ENCODE measurements around the gene CDH9.

CDH9 gene, protein sequence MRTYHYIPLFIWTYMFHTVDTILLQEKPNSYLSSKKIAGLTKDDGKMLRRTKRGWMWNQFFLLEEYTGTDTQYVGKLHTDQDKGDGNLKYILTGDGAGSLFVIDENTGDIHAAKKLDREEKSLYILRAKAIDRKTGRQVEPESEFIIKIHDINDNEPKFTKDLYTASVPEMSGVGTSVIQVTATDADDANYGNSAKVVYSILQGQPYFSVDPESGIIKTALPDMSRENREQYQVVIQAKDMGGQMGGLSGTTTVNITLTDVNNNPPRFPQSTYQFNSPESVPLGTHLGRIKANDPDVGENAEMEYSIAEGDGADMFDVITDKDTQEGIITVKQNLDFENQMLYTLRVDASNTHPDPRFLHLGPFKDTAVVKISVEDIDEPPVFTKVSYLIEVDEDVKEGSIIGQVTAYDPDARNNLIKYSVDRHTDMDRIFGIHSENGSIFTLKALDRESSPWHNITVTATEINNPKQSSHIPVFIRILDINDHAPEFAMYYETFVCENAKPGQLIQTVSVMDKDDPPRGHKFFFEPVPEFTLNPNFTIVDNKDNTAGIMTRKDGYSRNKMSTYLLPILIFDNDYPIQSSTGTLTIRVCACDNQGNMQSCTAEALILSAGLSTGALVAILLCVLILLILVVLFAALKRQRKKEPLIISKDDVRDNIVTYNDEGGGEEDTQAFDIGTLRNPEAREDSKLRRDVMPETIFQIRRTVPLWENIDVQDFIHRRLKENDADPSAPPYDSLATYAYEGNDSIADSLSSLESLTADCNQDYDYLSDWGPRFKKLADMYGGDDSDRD

DNA sequence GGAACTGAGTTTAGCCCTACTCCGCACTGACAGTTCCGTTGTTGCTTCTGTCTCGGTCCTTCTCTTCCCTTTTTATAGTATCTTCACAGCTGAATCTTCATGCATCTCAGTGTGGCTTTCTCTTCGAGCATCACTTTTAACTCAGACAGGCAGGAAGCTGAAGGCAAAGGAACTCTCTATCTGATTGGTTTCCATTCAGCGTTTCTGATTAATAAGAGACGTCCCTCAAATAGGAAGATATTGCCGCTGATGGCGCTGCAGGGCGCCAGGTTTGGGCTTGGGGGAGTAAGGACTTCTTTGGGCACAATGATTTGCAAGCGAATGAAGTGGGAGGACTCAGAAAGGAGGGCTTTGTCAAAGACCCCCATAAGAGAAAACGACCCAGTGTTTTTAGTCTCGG lies at the start of gene CDH9:
CDH9 (minus strand) TSS at position 111 of the 400 bp plus-strand sequence. CDS start 50,253 bp downstream, outside the sequence.
- no peak for DNase-seq

DNA sequence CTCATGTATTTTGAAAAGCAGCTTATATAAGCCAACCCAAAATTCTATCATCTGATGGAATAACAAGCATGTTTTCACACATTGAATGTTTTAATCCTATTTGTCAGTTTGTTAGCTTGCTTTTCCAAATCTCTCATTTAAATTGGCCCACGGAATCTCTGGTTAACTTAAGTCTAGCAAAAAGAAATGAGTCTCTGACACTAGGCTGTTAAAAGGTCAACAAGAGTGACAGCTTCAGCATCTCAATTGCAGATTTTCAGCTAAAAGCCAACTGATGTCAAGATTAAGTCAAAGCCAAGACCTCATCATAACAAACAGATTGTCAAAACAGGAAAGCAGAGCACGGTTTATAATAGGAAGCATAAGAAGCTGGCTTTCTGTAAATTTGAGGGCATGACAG lies 49.4 kb upstream of the CDH9 start:
- no peak for DNase-seq

DNA sequence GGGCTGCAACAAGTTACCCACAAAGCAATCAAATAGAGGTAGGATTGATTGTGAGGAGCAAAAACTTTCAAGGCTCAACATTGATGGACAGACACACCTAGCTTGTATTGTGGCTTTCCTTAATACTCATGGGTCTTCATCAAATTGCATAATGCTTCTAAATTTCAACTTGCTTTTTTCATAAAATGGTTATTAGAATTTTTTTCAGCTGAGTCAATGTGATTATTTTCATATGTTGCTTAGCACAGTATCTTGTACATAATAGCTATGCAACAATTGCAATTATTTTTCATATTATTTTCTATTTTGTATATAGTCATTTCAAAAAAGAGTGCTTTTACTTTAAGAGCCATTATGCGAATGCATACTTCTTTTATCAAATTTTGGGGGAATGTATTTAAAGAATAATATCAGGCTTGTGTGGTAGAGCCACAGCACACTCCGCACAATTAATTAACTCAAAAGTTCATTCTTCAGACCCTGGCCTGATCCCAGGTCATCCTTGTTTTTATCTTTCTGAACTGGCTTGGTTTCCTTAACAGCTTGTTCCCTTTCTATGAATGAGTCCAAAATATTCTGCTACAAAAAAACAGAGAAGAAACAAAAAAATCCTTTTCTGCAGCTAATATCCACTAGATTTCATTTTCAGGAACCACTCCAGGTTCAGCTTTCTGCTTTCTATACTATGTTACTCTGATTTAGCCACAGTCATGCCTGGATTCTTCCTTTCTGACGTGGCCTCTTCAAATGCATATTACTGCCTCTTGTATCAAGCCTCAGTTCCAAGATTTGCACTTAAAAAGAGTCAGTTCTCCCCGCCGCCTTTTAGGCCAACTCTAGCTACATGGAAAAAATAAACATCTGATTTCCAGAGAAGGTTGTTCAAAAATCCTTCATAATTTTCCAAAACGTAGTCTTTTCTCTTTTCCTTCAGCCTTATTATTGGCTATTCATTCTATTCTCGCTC lies 45.3 kb upstream of the CDH9 start:
- DNase-seq: peak; percentile 15

DNA sequence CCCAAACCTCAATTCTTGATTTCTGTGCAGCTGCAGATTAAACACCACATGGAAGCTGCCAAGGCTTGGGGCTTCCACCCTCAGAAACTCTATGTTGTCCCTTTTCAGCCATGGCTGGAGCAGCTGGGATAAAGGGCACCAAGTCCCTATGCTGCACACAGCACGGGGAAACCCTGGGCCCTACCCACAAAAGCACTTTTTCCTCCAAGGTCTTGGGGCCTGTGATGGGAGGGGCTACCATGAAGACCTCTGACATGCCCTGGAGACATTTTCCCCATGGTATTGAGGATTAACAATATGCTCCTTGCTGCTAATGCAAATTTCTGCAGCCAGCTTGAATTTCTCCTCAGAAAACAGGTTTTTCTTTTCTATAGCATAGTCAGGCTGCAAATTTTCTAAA lies 41.8 kb upstream of the CDH9 start:
- DNase-seq: no peak

DNA sequence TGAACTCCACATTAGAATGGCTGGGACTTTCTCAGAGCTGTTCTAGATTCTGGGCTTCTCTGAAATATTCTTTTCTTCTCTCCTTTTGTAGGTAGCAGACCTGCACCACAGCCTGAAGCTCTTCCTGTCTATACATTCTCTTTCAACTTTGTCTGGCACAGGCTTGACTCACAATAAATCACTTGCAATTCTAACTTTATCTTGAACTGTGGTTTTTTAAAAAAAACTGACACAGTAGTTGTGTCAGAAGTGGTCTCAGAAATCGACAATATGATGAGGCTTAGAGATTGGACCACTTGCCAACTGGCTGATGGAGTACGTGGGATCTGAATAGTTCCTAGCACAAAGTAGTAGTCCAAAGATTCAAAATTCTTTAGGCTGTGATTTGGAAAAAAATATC lies 24.1 kb upstream of the CDH9 start:
- DNase-seq: no peak

DNA sequence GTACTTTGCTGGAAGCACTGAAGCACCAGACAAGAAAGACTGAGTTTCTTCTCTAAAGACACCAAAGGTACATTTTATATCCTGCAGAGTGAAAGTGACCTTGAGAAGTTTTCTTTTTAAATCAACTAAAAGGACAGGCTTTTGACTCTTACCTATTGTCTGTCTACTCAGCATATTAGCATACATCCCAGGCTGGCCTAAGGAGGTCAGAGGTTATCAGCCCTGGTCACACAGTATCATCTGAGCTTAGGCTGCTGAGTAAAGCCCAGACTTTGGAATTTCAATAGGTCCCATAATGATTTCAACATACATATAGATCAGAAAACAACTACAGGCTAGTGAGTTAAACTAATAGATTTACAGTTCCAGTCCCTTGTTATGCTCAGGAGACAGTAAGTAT lies 10.1 kb upstream of the CDH9 start:
- no peak for DNase-seq

DNA sequence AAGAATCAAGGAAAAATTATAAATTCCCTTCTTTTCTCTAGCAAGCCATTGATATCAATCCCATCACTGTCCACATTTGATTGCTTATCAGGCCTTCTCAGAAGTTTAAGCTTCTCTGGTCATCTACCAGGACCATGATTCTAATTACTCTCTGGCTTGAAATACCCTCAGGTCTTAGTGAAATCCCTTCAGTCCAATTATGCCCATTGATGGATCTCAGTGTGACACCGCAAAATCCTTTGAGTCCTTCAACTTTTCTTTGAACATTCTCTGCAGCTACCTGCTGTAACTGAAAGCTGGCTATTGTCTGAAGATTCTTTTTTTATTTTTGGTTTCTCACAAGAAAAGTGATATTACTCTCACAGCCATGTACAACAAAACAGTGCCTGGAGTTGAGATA lies 3.0 kb upstream of the CDH9 start:
- DNase-seq: no peak

DNA sequence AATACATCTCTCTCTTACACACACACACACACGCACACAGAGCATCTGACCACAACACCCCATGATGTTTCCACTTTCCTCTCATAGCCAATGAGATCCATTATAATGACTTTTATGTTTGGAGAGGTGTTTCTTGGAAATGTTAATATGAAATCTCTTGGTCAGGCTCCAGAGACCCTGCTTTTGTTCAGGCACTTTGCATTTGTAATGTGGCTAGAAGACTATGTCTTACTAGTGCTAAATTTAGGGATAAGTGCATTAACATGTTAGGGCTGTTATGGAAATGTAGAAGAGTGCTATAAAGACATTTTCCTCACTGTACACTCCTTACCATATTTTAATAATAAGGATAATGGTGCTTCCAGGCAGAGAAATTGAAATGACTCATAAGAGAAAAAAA lies 3.8 kb downstream of the CDH9 start:
- no peak for DNase-seq

DNA sequence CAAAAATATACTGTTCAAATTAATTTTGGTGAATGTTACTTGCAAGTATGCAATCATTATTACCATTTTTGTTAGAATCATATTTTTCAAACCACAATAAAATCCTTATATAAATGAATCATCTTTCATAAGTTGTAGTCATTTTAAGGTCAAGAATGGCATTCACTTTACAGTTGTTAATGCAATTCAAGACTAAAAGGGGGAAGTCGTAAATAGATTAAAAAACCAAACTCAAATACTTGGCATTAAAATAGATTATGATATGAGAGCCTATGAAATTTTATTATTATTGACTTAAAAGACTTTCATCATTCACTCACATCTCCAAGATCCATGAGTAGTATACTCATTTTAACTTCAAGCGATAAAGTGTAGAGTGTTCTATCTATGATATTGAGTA lies 11.6 kb downstream of the CDH9 start:
- DNase-seq: no peak

DNA sequence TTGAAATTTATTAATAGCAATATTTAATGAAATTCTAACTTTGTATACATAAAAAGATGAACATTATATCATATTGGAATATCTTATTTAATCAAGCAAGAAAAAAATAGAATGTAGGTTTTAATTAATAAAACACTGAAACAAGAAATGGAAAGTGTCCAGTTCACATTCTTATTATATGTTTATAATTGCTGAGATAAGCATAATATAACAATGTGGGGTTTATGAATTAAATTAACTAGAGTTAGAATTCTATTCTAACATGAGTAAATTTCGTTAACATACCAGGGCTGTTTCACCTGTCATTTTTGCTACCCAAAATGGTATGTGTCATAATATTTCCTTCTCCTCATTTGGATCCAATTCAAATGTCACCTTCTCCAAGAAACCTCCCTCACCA lies 12.3 kb downstream of the CDH9 start:
- no peak for DNase-seq

DNA sequence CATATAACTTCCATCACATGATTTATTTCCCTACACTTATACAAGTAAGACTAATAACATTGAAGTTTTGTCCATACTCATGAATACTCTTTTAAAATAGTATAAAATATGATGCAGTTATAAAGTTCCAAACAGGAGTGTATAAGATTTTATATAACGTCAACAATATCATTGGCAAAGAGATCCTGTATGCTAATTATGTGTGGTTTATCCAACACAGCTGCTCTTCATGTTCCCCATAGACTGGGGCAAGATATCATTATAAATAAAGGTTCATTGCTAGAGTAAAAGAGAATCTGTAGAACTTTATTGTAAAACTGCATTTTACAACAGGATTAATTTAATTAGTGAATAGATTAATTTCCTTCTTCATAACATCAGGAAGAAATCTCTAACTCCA lies 16.9 kb downstream of the CDH9 start:
- DNase-seq: no peak

DNA sequence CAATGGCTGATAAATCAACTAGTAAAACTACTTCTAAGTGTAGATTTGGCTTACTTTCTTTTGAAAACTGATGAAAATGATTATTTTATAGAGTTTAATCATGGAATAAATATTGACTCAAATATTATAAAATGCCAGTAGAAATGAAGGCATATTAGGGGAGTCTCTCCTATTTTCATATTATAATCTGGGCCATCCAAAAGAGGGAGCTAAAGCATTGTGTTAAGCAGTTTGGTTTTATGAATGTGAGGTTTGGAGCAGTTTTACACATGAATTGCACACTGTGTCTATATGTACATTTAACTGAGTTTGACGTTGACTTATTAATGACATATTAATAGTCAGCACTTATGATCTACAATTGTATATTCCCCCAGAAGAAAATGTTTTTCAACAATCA lies 17.4 kb downstream of the CDH9 start:
- no peak for DNase-seq

DNA sequence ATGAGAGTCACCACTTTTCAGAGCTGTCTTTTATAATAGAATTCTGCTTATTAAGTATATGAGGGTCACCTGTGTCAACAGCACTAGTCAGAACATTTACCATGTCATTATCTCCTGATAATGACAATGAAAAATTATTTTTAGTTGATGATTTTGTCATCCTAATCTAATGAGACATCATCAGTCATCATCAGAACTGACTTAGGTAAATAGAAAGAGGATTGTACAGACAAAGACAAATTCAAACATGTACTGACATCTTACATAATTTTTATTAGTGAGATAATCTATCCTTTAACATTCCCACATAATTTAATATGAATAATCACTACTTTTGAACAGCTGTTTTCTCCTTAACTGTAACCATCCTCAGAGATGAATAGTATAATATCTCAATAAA lies 22.6 kb downstream of the CDH9 start:
- DNase-seq: no peak

DNA sequence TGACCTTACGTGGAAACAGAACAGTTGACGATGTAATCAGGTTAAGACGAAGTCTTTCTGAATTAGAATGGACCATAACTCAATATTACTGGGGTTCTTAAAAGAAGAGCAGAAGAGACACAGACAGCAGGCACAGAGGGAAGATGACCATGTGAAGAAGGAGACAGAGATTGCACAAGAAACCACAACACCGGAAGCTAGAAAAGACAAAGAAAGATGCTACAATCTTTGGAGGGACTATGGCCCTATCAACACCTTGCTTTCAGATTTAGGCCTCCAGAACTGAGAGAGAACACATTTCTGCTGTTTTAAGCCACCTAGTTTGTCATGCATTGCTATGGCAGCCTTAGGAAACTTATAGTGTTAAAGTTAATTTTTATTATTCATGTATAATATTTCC lies 27.1 kb downstream of the CDH9 start:
- DNase-seq: no peak

DNA sequence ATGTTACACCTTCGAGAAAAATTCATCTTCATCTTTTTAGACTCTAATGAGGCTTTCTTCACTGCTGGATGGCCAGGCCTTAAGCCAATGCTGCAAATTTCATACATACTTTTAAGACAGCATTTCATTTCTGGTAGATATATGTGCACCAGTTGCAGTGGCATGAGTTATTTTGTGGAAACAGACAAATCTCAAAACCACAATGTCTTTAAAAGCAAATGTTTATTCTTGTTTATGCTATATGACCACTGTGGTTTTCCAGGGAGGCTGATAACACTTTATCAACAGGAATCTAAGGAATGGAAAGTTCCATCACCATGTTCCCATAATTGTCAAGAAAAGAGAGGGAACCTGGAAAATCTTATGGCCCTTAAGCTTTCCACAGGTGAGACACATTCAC lies 27.7 kb downstream of the CDH9 start:
- DNase-seq: no peak

DNA sequence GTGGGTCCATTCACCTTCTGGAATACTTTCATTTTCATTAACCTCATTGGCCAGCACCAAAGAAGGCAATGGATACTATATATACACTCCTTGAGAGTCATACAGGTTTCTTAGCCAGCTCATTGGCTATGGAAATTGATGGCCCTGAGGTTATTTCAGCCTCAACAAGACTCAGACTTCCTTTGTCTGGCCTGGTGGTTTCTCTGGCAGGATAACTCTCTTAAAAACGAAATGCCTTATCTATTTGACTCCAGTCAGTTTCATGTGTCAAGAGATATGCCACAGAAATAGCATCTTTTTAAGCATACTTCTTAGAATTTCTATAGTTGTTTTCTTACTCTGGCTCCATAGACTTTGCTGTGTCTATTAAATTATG lies 28.9 kb downstream of the CDH9 start:
- no peak for DNase-seq

DNA sequence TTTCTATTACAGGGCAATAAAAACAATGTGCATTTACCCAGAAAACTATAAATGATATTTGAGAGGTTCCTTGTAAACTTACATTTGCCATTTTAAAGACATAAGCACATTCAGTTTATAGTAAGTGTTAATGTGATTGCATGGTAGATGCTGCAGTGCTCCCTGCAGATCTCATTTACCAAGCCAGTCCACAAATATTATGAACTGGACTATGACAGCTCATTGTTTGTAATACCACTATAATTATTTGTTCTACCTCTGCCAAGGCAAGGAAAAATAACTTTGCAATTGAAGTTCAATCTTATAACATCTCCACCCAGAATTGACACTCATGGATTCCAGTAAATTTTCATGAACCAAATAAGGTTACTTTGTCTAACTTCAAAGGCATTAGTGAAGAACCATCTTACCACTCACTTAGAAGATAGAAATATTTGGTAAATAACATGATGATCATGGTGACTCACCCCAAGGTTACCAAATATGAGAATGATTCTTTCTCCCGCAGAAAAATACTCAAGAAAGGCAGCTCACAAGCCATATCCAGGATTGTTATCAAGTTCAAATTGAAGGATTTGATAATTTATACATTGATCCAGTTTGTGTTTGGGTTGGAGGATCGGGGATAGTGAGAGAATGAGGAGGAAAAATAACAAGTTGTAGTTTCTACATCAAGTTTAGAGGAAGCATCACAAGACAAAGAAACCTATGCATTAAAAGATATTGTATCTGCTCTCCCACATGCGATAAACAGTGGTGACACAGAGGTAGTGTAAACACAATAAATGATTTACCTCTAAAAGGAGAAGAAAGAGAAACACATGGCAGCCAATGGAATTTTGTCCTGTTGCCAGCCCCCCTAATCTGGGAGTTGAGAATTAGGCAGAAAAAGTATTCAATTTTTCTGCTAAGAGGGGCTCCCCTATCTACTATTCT lies 29.5 kb downstream of the CDH9 start:
- no peak for DNase-seq

DNA sequence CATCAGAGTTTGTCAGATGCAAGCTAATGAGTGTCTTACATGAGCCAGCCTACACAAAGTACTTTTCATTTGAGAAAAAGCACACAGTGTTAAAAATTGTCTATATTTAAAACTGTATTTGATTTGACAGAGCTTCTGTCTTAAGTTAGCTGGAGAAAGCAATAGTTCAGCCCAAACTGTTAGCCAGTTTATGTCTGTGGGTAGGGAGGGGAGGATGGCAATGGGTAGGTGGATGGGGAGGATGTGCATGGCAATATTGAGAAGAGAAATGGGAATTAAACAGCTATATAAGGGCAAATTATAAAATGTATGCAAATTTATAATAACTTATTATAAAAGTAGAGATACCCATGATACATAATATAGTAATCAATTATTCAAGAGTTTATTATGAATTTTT lies 31.3 kb downstream of the CDH9 start:
- DNase-seq: no peak

DNA sequence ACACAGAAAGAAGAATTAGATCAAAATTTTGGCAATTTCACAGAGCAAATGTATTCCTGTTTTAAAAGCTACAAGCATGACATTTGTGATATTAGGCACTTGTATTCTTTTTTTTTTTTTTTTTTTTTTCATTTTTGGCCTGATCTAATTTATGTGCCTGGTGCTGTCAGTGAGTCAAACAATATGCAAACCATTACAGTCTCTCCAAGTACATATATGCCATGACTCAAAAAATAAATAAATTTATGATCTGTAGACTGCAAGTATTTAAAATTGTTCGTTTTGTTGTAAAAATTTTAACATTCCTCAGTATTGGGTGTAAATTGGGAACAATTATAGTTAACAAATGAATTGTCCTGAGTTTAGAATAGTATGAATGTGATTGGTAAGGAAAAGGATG lies 51.4 kb downstream of the CDH9 start:
- DNase-seq: no peak

DNA sequence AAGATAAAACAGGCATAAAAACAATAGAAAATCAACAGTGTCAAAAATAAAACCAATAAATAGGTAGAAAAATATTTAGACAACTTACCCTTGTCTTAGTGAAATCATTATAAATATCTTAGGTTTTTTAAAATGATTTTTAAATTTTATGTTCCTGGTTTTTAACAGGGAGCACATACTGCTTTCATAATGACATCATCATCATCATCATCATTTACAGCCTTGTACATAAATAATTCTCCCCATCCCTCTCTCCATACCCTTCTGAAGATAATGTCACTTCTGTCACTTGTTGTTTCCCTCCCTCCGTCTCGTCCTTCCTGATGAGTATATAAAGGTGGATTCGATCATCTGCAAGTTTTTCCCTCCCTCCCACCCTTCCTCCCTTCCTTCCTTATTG lies 56.6 kb downstream of the CDH9 start:
- DNase-seq: no peak

DNA sequence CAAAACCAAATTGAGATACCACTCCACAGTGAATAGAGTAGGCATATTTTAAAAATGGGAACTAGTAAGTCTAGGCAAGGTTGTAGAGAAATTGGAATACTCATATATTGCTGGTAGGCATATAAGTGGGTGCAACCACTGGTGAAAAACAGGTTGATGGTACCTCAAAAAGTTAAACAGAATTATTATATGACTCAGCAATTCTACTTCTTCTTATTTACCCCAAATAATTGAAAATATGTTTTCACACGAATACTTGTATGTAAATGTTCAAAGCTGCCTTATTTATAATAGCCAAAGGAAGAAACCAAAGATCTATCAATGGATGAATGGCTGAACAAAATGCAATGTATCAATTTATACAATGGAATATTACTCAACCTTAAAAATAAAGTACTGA lies 79.1 kb downstream of the CDH9 start:
- DNase-seq: no peak

DNA sequence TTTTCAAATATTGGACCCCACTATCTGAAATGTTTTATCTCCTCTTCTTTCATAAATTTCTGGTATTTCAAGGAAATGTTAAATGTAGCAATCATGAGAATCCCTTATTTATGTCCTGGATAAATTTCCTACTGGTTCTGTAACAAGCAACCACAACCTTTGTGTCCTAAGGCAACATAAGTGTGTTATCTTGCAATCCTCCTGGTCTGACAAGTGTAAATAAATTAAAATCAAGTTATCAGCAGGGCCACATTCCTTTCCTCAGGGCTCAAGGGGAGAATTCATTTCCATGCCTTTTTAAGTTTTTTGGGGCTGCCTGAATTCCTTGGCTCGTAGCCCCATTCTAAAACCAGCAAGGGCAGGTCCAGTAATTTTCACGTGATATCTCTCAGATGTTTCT lies 83.2 kb downstream of the CDH9 start:
- DNase-seq: no peak
